ENCODE data around the gene ZNF362.
"Not testable (repeated sequence)": the region's sequence is repeated elsewhere in the genome, so short reads cannot be mapped to it uniquely, and the experiment has no call there.

ZNF362 gene

GRCh38 chr1:33256471-33257206, at the start of gene ZNF362:
Gene ZNF362 (plus strand): TSS chr1:33256492. CDS start chr1:33270575, 14,083 bp downstream.
- peak; percentile 68 for DNase-seq

- no peak for DNase-seq
Measured at GRCh38 chr1:33211972-33212371, 44.3 kb upstream of the ZNF362 start.

GRCh38 chr1:33219886-33220661, 36.2 kb upstream of the ZNF362 start:
- DNase-seq: no peak

GRCh38 chr1:33220676-33221384, 35.5 kb upstream of the ZNF362 start:
- DNase-seq: no peak

GRCh38 chr1:33221385-33221758, 34.9 kb upstream of the ZNF362 start:
- DNase-seq: no peak

GRCh38 chr1:33222381-33222780, 33.9 kb upstream of the ZNF362 start:
- DNase-seq: no peak

- DNase-seq: no peak
Measured at GRCh38 chr1:33224166-33224707, 32.1 kb upstream of the ZNF362 start.

- no peak for DNase-seq
Measured at GRCh38 chr1:33225586-33225985, 30.7 kb upstream of the ZNF362 start.

GRCh38 chr1:33228935-33229487, 27.3 kb upstream of the ZNF362 start:
- DNase-seq: no peak

- DNase-seq: no peak
Measured at GRCh38 chr1:33231166-33231565, 25.1 kb upstream of the ZNF362 start.

- DNase-seq: no peak
Measured at GRCh38 chr1:33232716-33233115, 23.6 kb upstream of the ZNF362 start.

- DNase-seq: no peak
Measured at GRCh38 chr1:33234131-33234530, 22.2 kb upstream of the ZNF362 start.

- DNase-seq: no peak
Measured at GRCh38 chr1:33234588-33234990, 21.7 kb upstream of the ZNF362 start.

GRCh38 chr1:33235521-33235920, 20.8 kb upstream of the ZNF362 start:
- DNase-seq: no peak

- no peak for DNase-seq
Measured at GRCh38 chr1:33236498-33236897, 19.8 kb upstream of the ZNF362 start.

GRCh38 chr1:33237579-33237978, 18.7 kb upstream of the ZNF362 start:
- no peak for DNase-seq

GRCh38 chr1:33238194-33238724, 18.0 kb upstream of the ZNF362 start:
- not testable (repeated sequence) for DNase-seq

GRCh38 chr1:33239410-33239809, 16.9 kb upstream of the ZNF362 start:
- DNase-seq: not testable (repeated sequence)

GRCh38 chr1:33241866-33242265, 14.4 kb upstream of the ZNF362 start:
- DNase-seq: no peak

GRCh38 chr1:33242652-33243051, 13.6 kb upstream of the ZNF362 start:
- DNase-seq: no peak

GRCh38 chr1:33244143-33244808, 12.0 kb upstream of the ZNF362 start:
- DNase-seq: no peak

GRCh38 chr1:33244809-33245186, 11.5 kb upstream of the ZNF362 start:
- no peak for DNase-seq

All from activated CD4-positive, alpha-beta T cell treated with anti-CD3 and anti-CD28 coated beads, Interleukin-2, amount 50 U/mL, for 1 hour (primary cell).